GM12878 (cell line): ENCODE data around the gene GBA2. TPM values are rescaled to one million over a fixed set of nuclear protein-coding genes. Genes with fewer than 3 reads are reported as not detected.

ENCODE experiments used
- BCLAF1 ChIP-seq: fragments of 450-650 bp; IDR thresholded peaks from 2 replicates; pipeline ENCODE4 v1.6.1; 2017; ENCODE audit warnings: antibody characterized with exemption, mild to moderate bottlenecking, moderate library complexity
- BHLHE40 ChIP-seq, 2 experiments: fragments of 450-650 bp in 1 of 2; IDR thresholded peaks; 2 replicates each; pipeline ENCODE4 v1.6.1; 2011 to 2017; ENCODE audit warnings: low read depth in 2 of 2, borderline replicate concordance in 1 of 2, improper control_type of control experiment in 1 of 2, low read length in 1 of 2, mild to moderate bottlenecking in 1 of 2
- CBX3 ChIP-seq: fragments of 200-600 bp; sonication (generic); IDR thresholded peaks from 2 replicates; pipeline ENCODE4 v1.6.1; 2016; ENCODE audit warnings: low read depth, borderline replicate concordance
- CHD4 ChIP-seq: fragments of 200-600 bp; sonication (generic); IDR thresholded peaks from 2 replicates; pipeline ENCODE4 v1.6.1; 2016; ENCODE audit warnings: mild to moderate bottlenecking
- CREB1 ChIP-seq: IDR thresholded peaks from 2 replicates; pipeline ENCODE4 v1.6.1; 2012; ENCODE audit warnings: low read depth, mild to moderate bottlenecking, inconsistent platforms
- CTCF ChIP-seq, 3 experiments: IDR thresholded peaks in 2 of 3; conservative IDR thresholded peaks in 1 of 3; 2 replicates each; pipeline ENCODE4 v1.5.1; 2011; ENCODE audit warnings: low read depth in 3 of 3, low read length in 3 of 3, mild to moderate bottlenecking in 3 of 3, control low read depth in 2 of 3, moderate library complexity in 2 of 3, inconsistent platforms in 1 of 3, mixed read lengths in 1 of 3; ENCODE audit not compliant: control insufficient read depth in 2 of 3, insufficient read depth in 1 of 3; ENCODE audit errors: extremely low read depth in 1 of 3
- E4F1 ChIP-seq: fragments of 450-650 bp; IDR thresholded peaks from 2 replicates; pipeline ENCODE4 v1.6.1; 2018; ENCODE audit warnings: borderline replicate concordance, mild to moderate bottlenecking; ENCODE audit not compliant: partially characterized antibody
- FOXM1 ChIP-seq: IDR thresholded peaks from 2 replicates; pipeline ENCODE4 v1.6.1; 2012; ENCODE audit warnings: low read depth, mild to moderate bottlenecking, inconsistent platforms, low read length, moderate library complexity
- HSF1 ChIP-seq: fragments of 150-350 bp; IDR thresholded peaks from 2 replicates; pipeline ENCODE4 v1.6.1; 2014; ENCODE audit warnings: mild to moderate bottlenecking, low read depth, low read length
- IKZF2 ChIP-seq, 2 experiments: fragments of 450-650 bp; IDR thresholded peaks; 2 replicates each; pipeline ENCODE4 v1.6.1; 2017; ENCODE audit warnings: mild to moderate bottlenecking in 2 of 2, moderate library complexity in 2 of 2
- JUNB ChIP-seq: IDR thresholded peaks from 2 replicates; pipeline ENCODE4 v1.6.1; 2016; ENCODE audit warnings: antibody characterized with exemption, mild to moderate bottlenecking
- PAX5 ChIP-seq: IDR thresholded peaks from 2 replicates; pipeline ENCODE4 v1.6.1; 2011; ENCODE audit warnings: low read depth, low read length, borderline replicate concordance
- POLR2A ChIP-seq: IDR thresholded peaks from 2 replicates; pipeline ENCODE4 v1.6.1; 2011; ENCODE audit warnings: low read depth, mild to moderate bottlenecking, low read length
- RAD21 ChIP-seq: IDR thresholded peaks from 2 replicates; pipeline ENCODE4 v1.6.1; 2011; ENCODE audit warnings: mild to moderate bottlenecking, low read depth, low read length, moderate library complexity; ENCODE audit not compliant: insufficient read depth
- SIN3A ChIP-seq: IDR thresholded peaks from 2 replicates; pipeline ENCODE4 v1.6.1; 2012; ENCODE audit warnings: low read depth, low read length, improper control_type of control experiment
- SMAD5 ChIP-seq: IDR thresholded peaks from 2 replicates; pipeline ENCODE4 v1.6.1; 2016; ENCODE audit warnings: antibody characterized with exemption, low read depth
- SP1 ChIP-seq: IDR thresholded peaks from one replicate; pipeline ENCODE4 v1.6.1; 2011; ENCODE audit warnings: low read depth, low read length
- SREBF2 ChIP-seq: IDR thresholded peaks from 2 replicates; pipeline ENCODE4 v1.6.1; 2012; ENCODE audit warnings: mild to moderate bottlenecking, low read length
- SUPT20H ChIP-seq: IDR thresholded peaks from 2 replicates; pipeline ENCODE4 v1.6.1; 2011; ENCODE audit warnings: low read depth, mild to moderate bottlenecking, low read length, moderate library complexity, borderline replicate concordance; ENCODE audit not compliant: control insufficient read depth
- SUZ12 ChIP-seq: fragments of 200-600 bp; sonication (generic); IDR thresholded peaks from one replicate; pipeline ENCODE4 v1.6.1; 2018; ENCODE audit warnings: antibody characterized with exemption, mild to moderate bottlenecking; ENCODE audit not compliant: unreplicated experiment
- TBL1XR1 ChIP-seq: IDR thresholded peaks from 2 replicates; pipeline ENCODE4 v1.6.1; 2012; ENCODE audit warnings: low read depth, low read length, improper control_type of control experiment
- TCF7 ChIP-seq: IDR thresholded peaks from 2 replicates; pipeline ENCODE4 v1.6.1; 2014; ENCODE audit warnings: antibody characterized with exemption, borderline replicate concordance
- YBX1 ChIP-seq: fragments of 450-650 bp; IDR thresholded peaks from 2 replicates; pipeline ENCODE4 v1.6.1; 2016; ENCODE audit warnings: antibody characterized with exemption
- polyA plus RNA-seq, 11 experiments: library from polyadenylated mRNA; depleted of rRNA in 4 of 11; unstranded in 6 of 11; stranded (reverse) in 5 of 11; fragments of >200 nt; fragmentation: Nextera tagmentation in 4 of 11; fragmentation: Illumina TruSeq in 1 of 11; extraction: Ambion mirVana in 4 of 11; extraction: Trizol in 1 of 11; gene quantifications; 1 replicate in 1 of 11; 2 replicates in 10 of 11; pipeline versions ENCODE4 v1.2.1 to v1.2.3, GENCODE V29; 2011 to 2016; ENCODE audit warnings: inconsistent platforms in 2 of 11, missing spikeins in 2 of 11, low read depth in 1 of 11
- total RNA-seq, 4 experiments: library from RNA; depleted of rRNA in 3 of 4; stranded (reverse); fragments of >200 nt in 3 of 4; fragmentation: Illumina TruSeq in 1 of 4; extraction: Trizol in 1 of 4; gene quantifications; 2 replicates each; pipeline versions ENCODE4 v1.2.1 to v1.2.3, GENCODE V29; 2013 to 2021

The GBA2 gene
- total and polyA plus RNA-seq, 10 of the 15 experiments (the other 5 are each of a cell fraction or from before 2014, with no cell fraction given) = 15.3 to 45.1 (median 29.1) TPM

GRCh38 chr9:35726931-35727330, 22.1 kb downstream of the GBA2 start (continued):
- no peak for TF ChIP-seq TCF7
- no peak for TF ChIP-seq SREBF2
- no peak for TF ChIP-seq POLR2A
- TF ChIP-seq CBX3 = no peak
- TF ChIP-seq BCLAF1 = no peak
- no peak for TF ChIP-seq JUNB
- TF ChIP-seq PAX5 = no peak
- TF ChIP-seq CTCF (IDR thresholded peaks at IDR 0.05 in 2 of 3, conservative IDR thresholded peaks at IDR 0.05 in 1 of 3; ENCODE audit: control insufficient read depth in 2 of 3, extremely low read depth in 1 of 3, insufficient read depth in 1 of 3, low read depth in 3 of 3, low read length in 3 of 3) = peak; percentile 40 to 46 (median 42); a peak in 5 of 6 replicates
- TF ChIP-seq RAD21 = 0 out of 2 replicates have a peak, but pooled peaks have one; percentile 17
- TF ChIP-seq CHD4 = no peak
- TF ChIP-seq HSF1 = no peak
- no peak for TF ChIP-seq YBX1
- TF ChIP-seq CREB1 = no peak
- TF ChIP-seq FOXM1 = no peak
- TF ChIP-seq IKZF2 (IDR thresholded peaks at IDR 0.05) = no peak
- TF ChIP-seq TBL1XR1 = no peak
- TF ChIP-seq SMAD5 = no peak
- TF ChIP-seq SUZ12 = no peak
- no peak for TF ChIP-seq SP1
- no peak for TF ChIP-seq SIN3A
- peak; percentile 30 to 41; a peak in 2 of 4 replicates for TF ChIP-seq BHLHE40 (IDR thresholded peaks at IDR 0.05; ENCODE audit: borderline replicate concordance in 1 of 2, low read depth in 2 of 2, low read length in 1 of 2)
- no peak for TF ChIP-seq SUPT20H
- TF ChIP-seq E4F1 = no peak
